ENCODE measurements around the gene RYK. TPM values are rescaled to one million over a fixed set of nuclear protein-coding genes. Genes with fewer than 3 reads are reported as not detected.

The RYK gene
- total RNA-seq (2021) (46.1 to 54.2 TPM (median 48.5 TPM) in 3 replicates), Bru-seq, nascent RNA (percentile 88 among the genes with signal in this experiment)
- long read RNA-seq, experiment 1, full-length matches to known transcripts = 257 of 309 reads
- long read RNA-seq, experiment 1, partial matches to known transcripts = 17 of 309 reads
- long read RNA-seq, experiment 1, other reads (novel, unspliced or antisense) = 35 of 309 reads
- long read RNA-seq, experiment 2, transcript RYK-201 (15 exons, 2,667 nt) = minor isoform, 11 of 56 reads
- long read RNA-seq, experiment 2, transcript RYK-209 (15 exons, 2,934 nt) = major isoform, 14 of 56 reads
- long read RNA-seq, experiment 2, partial matches to known transcripts = 23 of 56 reads
- long read RNA-seq, experiment 2, other reads (novel, unspliced or antisense) = 8 of 56 reads
- long read RNA-seq, experiment 3, partial matches to known transcripts = 1 of 2 reads
- long read RNA-seq, experiment 3, other reads (novel, unspliced or antisense) = 0 of 2 reads

DNA sequence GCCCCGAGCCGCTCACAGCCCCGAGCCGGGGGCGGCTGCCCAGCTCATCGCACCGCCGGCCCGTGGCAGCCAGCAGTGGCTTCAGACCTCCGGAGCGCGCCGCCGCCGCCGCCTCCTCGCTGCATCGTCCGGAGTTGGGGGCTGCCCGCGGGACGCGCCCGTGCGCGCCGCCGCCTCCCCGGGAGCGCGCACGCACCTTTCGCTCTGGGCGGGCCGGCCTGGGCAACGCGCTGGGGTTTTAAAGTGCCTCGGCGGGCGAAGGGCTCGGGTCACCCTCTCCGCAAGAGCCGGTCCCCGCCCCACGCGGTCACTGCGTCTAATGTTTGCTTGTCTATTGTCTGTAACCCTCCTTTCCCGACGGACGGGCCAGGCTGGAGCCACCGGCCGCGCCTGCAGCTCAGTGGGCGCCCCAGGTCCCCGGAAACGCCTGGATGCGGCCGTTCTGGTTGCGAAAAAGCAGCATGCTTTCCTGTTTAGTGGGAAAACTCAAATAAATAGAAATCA is at the start of gene RYK:
Gene RYK (minus strand): TSS at position 143 of the 504 bp plus-strand sequence. CDS start 205 bp downstream, outside the sequence.
- ChIA-PET POLR2A (interaction anchor here (1.2 to 1.5 kb wide), 2 partner anchors 11 to 113 kb away, joined by 3 to 6 read pairs; no protein-coding TSS in a partner anchor), CTCF (interaction anchor here (0.6 to 1.4 kb wide), 9 partner anchors 10 to 588 kb away, joined by 3 to 4 read pairs (median 3); no protein-coding TSS in a partner anchor)
- ATAC-seq = peak; percentile 67
- Mint-ChIP-seq H3K4me1 (peaks cover 63% of the 10 kb centered on the region), H3K9me3 (peaks cover 8% of the 10 kb centered on the region), H3K36me3 (peaks cover 12% of the 10 kb centered on the region), H3K27me3 (ENCODE audit: low read depth) (no peaks in the 10 kb centered on the region), H3K27ac (peak within 1 kb of the TSS; percentile 92), H3K4me3 (peak within 1 kb of the TSS; percentile 89)
- DNase-seq (ENCODE audit: low spot score) = peak; percentile 82
- TF ChIP-seq, protein P1, sequence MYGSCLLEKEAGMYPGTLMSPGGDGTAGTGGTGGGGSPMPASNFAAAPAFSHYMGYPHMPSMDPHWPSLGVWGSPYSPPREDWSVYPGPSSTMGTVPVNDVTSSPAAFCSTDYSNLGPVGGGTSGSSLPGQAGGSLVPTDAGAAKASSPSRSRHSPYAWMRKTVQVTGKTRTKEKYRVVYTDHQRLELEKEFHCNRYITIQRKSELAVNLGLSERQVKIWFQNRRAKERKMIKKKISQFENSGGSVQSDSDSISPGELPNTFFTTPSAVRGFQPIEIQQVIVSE (CRISPR knock-in tag; IDR thresholded peaks at IDR 0.05; ENCODE audit: borderline replicate concordance) = no peak
- TF ChIP-seq TEAD4 (CRISPR knock-in tag; IDR thresholded peaks at IDR 0.05) = no peak
- no peak for TF ChIP-seq ZNF121 (CRISPR knock-in tag; IDR thresholded peaks at IDR 0.05)
- TF ChIP-seq GABPB1 (CRISPR knock-in tag; IDR thresholded peaks at IDR 0.05) = peak; percentile 60; the same call in 1 of the 2 replicates
- TF ChIP-seq FOXK1 (CRISPR knock-in tag; IDR thresholded peaks at IDR 0.05) = peak; percentile 56; the same call in 1 of the 2 replicates
- TF ChIP-seq, protein P2, sequence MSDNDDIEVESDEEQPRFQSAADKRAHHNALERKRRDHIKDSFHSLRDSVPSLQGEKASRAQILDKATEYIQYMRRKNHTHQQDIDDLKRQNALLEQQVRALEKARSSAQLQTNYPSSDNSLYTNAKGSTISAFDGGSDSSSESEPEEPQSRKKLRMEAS (CRISPR knock-in tag; IDR thresholded peaks at IDR 0.05) = peak; percentile 76; the same call in 1 of the 2 replicates
- peak; percentile 52; the same call in 1 of the 2 replicates for TF ChIP-seq MYBL2 (CRISPR knock-in tag; IDR thresholded peaks at IDR 0.05)
- peak; percentile 37; the same call in 1 of the 2 replicates for TF ChIP-seq FOXP1 (CRISPR knock-in tag; IDR thresholded peaks at IDR 0.05; ENCODE audit: borderline replicate concordance)
- TF ChIP-seq, protein P3, sequence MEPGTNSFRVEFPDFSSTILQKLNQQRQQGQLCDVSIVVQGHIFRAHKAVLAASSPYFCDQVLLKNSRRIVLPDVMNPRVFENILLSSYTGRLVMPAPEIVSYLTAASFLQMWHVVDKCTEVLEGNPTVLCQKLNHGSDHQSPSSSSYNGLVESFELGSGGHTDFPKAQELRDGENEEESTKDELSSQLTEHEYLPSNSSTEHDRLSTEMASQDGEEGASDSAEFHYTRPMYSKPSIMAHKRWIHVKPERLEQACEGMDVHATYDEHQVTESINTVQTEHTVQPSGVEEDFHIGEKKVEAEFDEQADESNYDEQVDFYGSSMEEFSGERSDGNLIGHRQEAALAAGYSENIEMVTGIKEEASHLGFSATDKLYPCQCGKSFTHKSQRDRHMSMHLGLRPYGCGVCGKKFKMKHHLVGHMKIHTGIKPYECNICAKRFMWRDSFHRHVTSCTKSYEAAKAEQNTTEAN (CRISPR knock-in tag; IDR thresholded peaks at IDR 0.05) = no peak
- peak; percentile 76; the same call in 1 of the 2 replicates for TF ChIP-seq ESRRA (CRISPR knock-in tag; IDR thresholded peaks at IDR 0.05; ENCODE audit: borderline replicate concordance)
- TF ChIP-seq NR3C1 (CRISPR knock-in tag; conservative IDR thresholded peaks at IDR 0.05; ENCODE audit: low read depth) = no peak
- TF ChIP-seq, protein P4, sequence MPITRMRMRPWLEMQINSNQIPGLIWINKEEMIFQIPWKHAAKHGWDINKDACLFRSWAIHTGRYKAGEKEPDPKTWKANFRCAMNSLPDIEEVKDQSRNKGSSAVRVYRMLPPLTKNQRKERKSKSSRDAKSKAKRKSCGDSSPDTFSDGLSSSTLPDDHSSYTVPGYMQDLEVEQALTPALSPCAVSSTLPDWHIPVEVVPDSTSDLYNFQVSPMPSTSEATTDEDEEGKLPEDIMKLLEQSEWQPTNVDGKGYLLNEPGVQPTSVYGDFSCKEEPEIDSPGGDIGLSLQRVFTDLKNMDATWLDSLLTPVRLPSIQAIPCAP (CRISPR knock-in tag; IDR thresholded peaks at IDR 0.05) = no peak
- TF ChIP-seq ZNF263 (CRISPR knock-in tag; IDR thresholded peaks at IDR 0.05; ENCODE audit: low read depth) = no peak
- no peak for TF ChIP-seq NFE2L1 (CRISPR knock-in tag; IDR thresholded peaks at IDR 0.05)
- no peak for TF ChIP-seq SOX15 (CRISPR knock-in tag; IDR thresholded peaks at IDR 0.05)
- TF ChIP-seq SP1 (CRISPR knock-in tag; conservative IDR thresholded peaks at IDR 0.05) = peak; percentile 51
- 0 out of 2 replicates have a peak, but pooled peaks have one; percentile 33 for TF ChIP-seq ZNF416 (CRISPR knock-in tag; IDR thresholded peaks at IDR 0.05)
- no peak for TF ChIP-seq ELF4 (CRISPR knock-in tag; IDR thresholded peaks at IDR 0.05; ENCODE audit: low read depth)
- no peak for TF ChIP-seq TCF7 (CRISPR knock-in tag; IDR thresholded peaks at IDR 0.05; ENCODE audit: low read depth)
- no peak for TF ChIP-seq ZNF138 (CRISPR knock-in tag; conservative IDR thresholded peaks at IDR 0.05)
- peak; percentile 50; the same call in 1 of the 2 replicates for TF ChIP-seq ZNF423 (CRISPR knock-in tag; IDR thresholded peaks at IDR 0.05)
- TF ChIP-seq FOXP4 (CRISPR knock-in tag; IDR thresholded peaks at IDR 0.05) = peak; percentile 78
- TF ChIP-seq ZNF512 (CRISPR knock-in tag; IDR thresholded peaks at IDR 0.05; ENCODE audit: borderline replicate concordance) = no peak
- TF ChIP-seq KAT7 (CRISPR knock-in tag; IDR thresholded peaks at IDR 0.05; ENCODE audit: borderline replicate concordance) = 0 out of 2 replicates have a peak, but pooled peaks have one; percentile 34
- no peak for TF ChIP-seq ZNF671 (CRISPR knock-in tag; IDR thresholded peaks at IDR 0.05)
- TF ChIP-seq NR2C2 (CRISPR knock-in tag; IDR thresholded peaks at IDR 0.05) = no peak
- no peak for TF ChIP-seq CBFB (CRISPR knock-in tag; IDR thresholded peaks at IDR 0.05; ENCODE audit: low read depth)
- TF ChIP-seq E2F5 (CRISPR knock-in tag; IDR thresholded peaks at IDR 0.05) = 0 out of 2 replicates have a peak, but pooled peaks have one; percentile 31
